ENCODE measurements around the gene CCM2L. TPM values are rescaled to one million over a fixed set of nuclear protein-coding genes. Genes with fewer than 3 reads are reported as not detected.

Gene CCM2L
- polyA plus RNA-seq, 3 donors: not detected

DNA sequence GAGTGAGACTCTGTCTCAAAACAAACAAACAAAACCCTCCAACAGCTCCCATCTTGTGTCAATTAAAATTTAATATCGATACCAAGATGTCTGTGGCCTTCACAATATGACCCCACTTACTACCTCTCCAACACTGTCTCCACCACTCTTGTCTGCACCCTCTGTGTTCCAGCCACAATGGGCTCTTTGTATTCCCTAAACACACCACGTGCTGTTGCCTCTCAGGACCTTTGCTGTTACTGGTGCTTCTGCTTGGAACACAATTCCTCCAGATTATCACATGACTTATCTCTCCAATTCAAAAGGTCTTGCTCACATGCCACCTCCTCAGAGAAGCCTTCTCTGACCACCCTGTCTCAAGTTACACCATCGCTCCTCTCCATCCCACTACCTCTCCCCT is 35.8 kb downstream of the CCM2L start:
- no peaks in the 10 kb centered on the region for H3K9me3 ChIP-seq (replicated peaks in 1 of 2; ENCODE audit: control insufficient read depth in 1 of 2, insufficient read depth in 1 of 2, low read length in 2 of 2)
- Mint-ChIP-seq H3K9me3 (peaks cover 0 to 2% (median 0%) of the 10 kb centered on the region in 7 donors), H3K27me3 (ENCODE audit: low read depth in 3 of 3) (peaks cover 0 to 2% (median 1%) of the 10 kb centered on the region in 3 donors), H3K27ac (no peak overlapping the region), H3K4me1 (peaks cover 52% of the 10 kb centered on the region), H3K4me3 (no peak overlapping the region), H3K36me3 (no peaks in the 10 kb centered on the region)
- intact Hi-C loops (cut with micrococcal nuclease): no loop called here
- no peak overlapping the region for H3K4me2 ChIP-seq (replicated peaks; ENCODE audit: extremely low read depth, low read length, poor library complexity, severe bottlenecking)
- H3K4me3 ChIP-seq (replicated peaks in 1 of 3; ENCODE audit: low read depth in 2 of 3, low read length in 3 of 3): no peak overlapping the region
- no peaks in the 10 kb centered on the region for H3K36me3 ChIP-seq (replicated peaks in 1 of 2; ENCODE audit: control insufficient read depth in 1 of 2, insufficient read depth in 2 of 2, low read length in 2 of 2)
- WGBS (ENCODE audit: insufficient coverage): 81% methylated on average over 2 of the region's 3 CpGs
- no peak overlapping the region for H3K9ac ChIP-seq (ENCODE audit: insufficient read depth, low read length, poor library complexity, severe bottlenecking)
- H3K27ac ChIP-seq (ENCODE audit: low read depth in 1 of 2, low read length in 2 of 2): no peak overlapping the region
- TF ChIP-seq, protein P1, sequence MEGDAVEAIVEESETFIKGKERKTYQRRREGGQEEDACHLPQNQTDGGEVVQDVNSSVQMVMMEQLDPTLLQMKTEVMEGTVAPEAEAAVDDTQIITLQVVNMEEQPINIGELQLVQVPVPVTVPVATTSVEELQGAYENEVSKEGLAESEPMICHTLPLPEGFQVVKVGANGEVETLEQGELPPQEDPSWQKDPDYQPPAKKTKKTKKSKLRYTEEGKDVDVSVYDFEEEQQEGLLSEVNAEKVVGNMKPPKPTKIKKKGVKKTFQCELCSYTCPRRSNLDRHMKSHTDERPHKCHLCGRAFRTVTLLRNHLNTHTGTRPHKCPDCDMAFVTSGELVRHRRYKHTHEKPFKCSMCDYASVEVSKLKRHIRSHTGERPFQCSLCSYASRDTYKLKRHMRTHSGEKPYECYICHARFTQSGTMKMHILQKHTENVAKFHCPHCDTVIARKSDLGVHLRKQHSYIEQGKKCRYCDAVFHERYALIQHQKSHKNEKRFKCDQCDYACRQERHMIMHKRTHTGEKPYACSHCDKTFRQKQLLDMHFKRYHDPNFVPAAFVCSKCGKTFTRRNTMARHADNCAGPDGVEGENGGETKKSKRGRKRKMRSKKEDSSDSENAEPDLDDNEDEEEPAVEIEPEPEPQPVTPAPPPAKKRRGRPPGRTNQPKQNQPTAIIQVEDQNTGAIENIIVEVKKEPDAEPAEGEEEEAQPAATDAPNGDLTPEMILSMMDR (IDR thresholded peaks at IDR 0.05): no peak
- H3K27me3 ChIP-seq (ENCODE audit: control insufficient read depth in 2 of 2, insufficient read depth in 2 of 2, low read length in 2 of 2): no peaks in the 10 kb centered on the region
- H2AFZ ChIP-seq (ENCODE audit: insufficient read depth, low read depth, low read length, poor library complexity, severe bottlenecking): no peak overlapping the region
- H3K79me2 ChIP-seq (ENCODE audit: insufficient read depth, low read length): no peaks in the 10 kb centered on the region
- no peak for DNase-seq
- peaks cover 42 to 46% of the 10 kb centered on the region in 2 donors for H3K4me1 ChIP-seq (ENCODE audit: control insufficient read depth in 1 of 2, insufficient read depth in 2 of 2, low read length in 2 of 2)
- no peaks in the 10 kb centered on the region for H4K20me1 ChIP-seq (ENCODE audit: insufficient read depth, low read length)

DNA sequence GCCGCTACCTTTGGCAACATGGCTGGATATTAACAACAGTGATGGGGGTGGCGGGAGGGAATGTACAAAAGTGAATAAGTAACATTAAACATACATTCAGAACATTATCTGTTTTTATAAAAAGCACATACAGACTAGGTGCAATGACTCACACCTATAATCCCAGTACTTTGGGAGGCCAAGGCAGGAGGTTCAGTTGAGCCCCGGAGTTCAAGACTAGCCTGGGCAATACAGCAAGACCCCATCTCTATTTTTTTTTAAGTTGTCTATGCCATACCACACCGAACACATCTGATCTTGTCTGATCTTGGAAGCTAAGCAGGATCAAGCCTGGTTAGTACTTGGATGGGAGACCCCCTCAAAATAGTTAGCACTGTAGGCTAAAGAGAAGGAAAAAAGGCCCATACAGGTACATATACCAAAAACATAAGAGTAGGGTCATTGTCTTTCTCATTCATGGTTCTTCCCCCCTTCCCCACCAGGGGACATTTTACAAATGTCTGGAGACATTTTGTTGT is 40.1 kb downstream of the CCM2L start:
- peaks cover 16 to 27% of the 10 kb centered on the region in 2 donors for H3K36me3 Mint-ChIP-seq
- H3K4me2 ChIP-seq (replicated peaks; ENCODE audit: extremely low read depth, low read length, poor library complexity, severe bottlenecking): peak overlapping the region; percentile 82
- TF ChIP-seq, protein P1 (IDR thresholded peaks at IDR 0.05): peak; percentile 21
- no peak overlapping the region for H3K4me3 Mint-ChIP-seq
- H3K9ac ChIP-seq (ENCODE audit: insufficient read depth, low read length, poor library complexity, severe bottlenecking): no peak overlapping the region
- H3K36me3 ChIP-seq (replicated peaks in 1 of 2; ENCODE audit: control insufficient read depth in 1 of 2, insufficient read depth in 2 of 2, low read length in 2 of 2): peaks cover 8 to 14% of the 10 kb centered on the region in 2 donors
- intact Hi-C loops (cut with micrococcal nuclease): loop anchor here (2.0 kb wide), 2 partner anchors 14 to 16 kb away; no protein-coding TSS in a partner anchor
- peak overlapping the region; percentile 98 to 99 (median 98) for H3K27ac Mint-ChIP-seq
- peaks cover 34 to 45% of the 10 kb centered on the region in 2 donors for H3K4me1 ChIP-seq (ENCODE audit: control insufficient read depth in 1 of 2, insufficient read depth in 2 of 2, low read length in 2 of 2)
- no peaks in the 10 kb centered on the region for H3K9me3 ChIP-seq (replicated peaks in 1 of 2; ENCODE audit: control insufficient read depth in 1 of 2, insufficient read depth in 1 of 2, low read length in 2 of 2)
- H2AFZ ChIP-seq (ENCODE audit: insufficient read depth, low read depth, low read length, poor library complexity, severe bottlenecking): no peak overlapping the region
- peak overlapping the region in 1 of 2 donors; percentile 98 for H3K27ac ChIP-seq (ENCODE audit: low read depth in 1 of 2, low read length in 2 of 2)
- H3K27me3 Mint-ChIP-seq (ENCODE audit: low read depth in 3 of 3): peaks cover 0 to 2% (median 1%) of the 10 kb centered on the region in 3 donors
- H3K4me1 Mint-ChIP-seq: peaks cover 47% of the 10 kb centered on the region
- WGBS (ENCODE audit: insufficient coverage): no CpG with 5 or more reads among the region's 4 CpGs
- peaks cover 39% of the 10 kb centered on the region for H3K79me2 ChIP-seq (ENCODE audit: insufficient read depth, low read length)
- peak overlapping the region in 1 of 3 experiments; percentile 98 for H3K4me3 ChIP-seq (replicated peaks in 1 of 3; ENCODE audit: low read depth in 2 of 3, low read length in 3 of 3)
- peaks cover 0 to 2% (median 0%) of the 10 kb centered on the region in 7 donors for H3K9me3 Mint-ChIP-seq
- H4K20me1 ChIP-seq (ENCODE audit: insufficient read depth, low read length): no peaks in the 10 kb centered on the region
- DNase-seq: no peak
- H3K27me3 ChIP-seq (ENCODE audit: control insufficient read depth in 2 of 2, insufficient read depth in 2 of 2, low read length in 2 of 2): no peaks in the 10 kb centered on the region

All from CD14-positive monocyte (primary cell).